MCF 10A (cell line): Measurements from ENCODE around the gene BAHD1. TPM values are rescaled to one million over a fixed set of nuclear protein-coding genes. Genes with fewer than 3 reads are reported as not detected.
A peak's percentile ranks its signal among the peaks of the same experiment; 100 is the strongest.

Experiments used
- BruUV-seq: library from RNA; stranded (reverse); fragments of 400-500 nt; replicated peaks from 2 replicates; lab custom pipeline; 2021; lab: Mats Ljungman, UMichigan
- CTCF ChIA-PET: fragments of 300-600 bp; sonication (Branson Sonifier 250); formaldehyde crosslinking; extraction: SDS; loops from one replicate; lab custom pipeline; 2021; ENCODE audit warnings: antibody characterized with exemption, inconsistent platforms; lab: Yijun Ruan, JAX
- POLR2A ChIA-PET: fragments of 300-600, 350-650 bp; sonication (Branson Sonifier 250); formaldehyde crosslinking; extraction: SDS; loops from one replicate; lab custom pipeline; 2020; ENCODE audit warnings: antibody characterized with exemption, inconsistent platforms; lab: Yijun Ruan, JAX
- DNase-seq: peaks from one replicate; pipeline ENCODE4 v3.0.0-alpha.2; 2018; ENCODE audit not compliant: unreplicated experiment
- H3K27ac Mint-ChIP-seq: one replicate; pipeline ENCODE4 v1.8.0; 2022; ENCODE audit warnings: mild to moderate bottlenecking, low read depth, mixed read lengths; ENCODE audit not compliant: unreplicated experiment
- H3K27me3 Mint-ChIP-seq: one replicate; pipeline ENCODE4 v1.8.0; 2022; ENCODE audit warnings: mixed read lengths; ENCODE audit not compliant: insufficient read depth, unreplicated experiment
- H3K36me3 Mint-ChIP-seq: one replicate; pipeline ENCODE4 v1.8.0; 2022; ENCODE audit warnings: mild to moderate bottlenecking, moderate library complexity, mixed read lengths; ENCODE audit not compliant: insufficient read depth, unreplicated experiment
- H3K4me1 Mint-ChIP-seq: one replicate; pipeline ENCODE4 v1.8.0; 2022; ENCODE audit warnings: mixed read lengths; ENCODE audit not compliant: insufficient read depth, unreplicated experiment
- H3K4me3 Mint-ChIP-seq: one replicate; pipeline ENCODE4 v1.8.0; 2022; ENCODE audit warnings: mild to moderate bottlenecking, moderate library complexity, mixed read lengths; ENCODE audit not compliant: unreplicated experiment
- H3K9me3 Mint-ChIP-seq: one replicate; pipeline ENCODE4 v1.8.0; 2022; ENCODE audit warnings: mixed read lengths; ENCODE audit not compliant: unreplicated experiment
- intact Hi-C: fragments of 100-400 bp; cut with micrococcal nuclease; formaldehyde crosslinking; loops from 2 replicates; pipeline ENCODE4 v1.14.1; 2022
- total RNA-seq: library from RNA; stranded (reverse); gene quantifications from 2 replicates; pipeline ENCODE4 v1.2.3, GENCODE V29; 2022
- TF ChIP-seq, protein P1 (sequence below): fragments of 200-600 bp; IDR thresholded peaks from one replicate; pipeline ENCODE4 v1.8.0; 2022; ENCODE audit warnings: antibody characterized with exemption, mild to moderate bottlenecking; ENCODE audit not compliant: unreplicated experiment

BAHD1 gene
- total RNA-seq, 1 experiment from 2014 or later, result 14.9 TPM

GRCh38 chr15:40427188-40427587, 13.6 kb upstream of the BAHD1 start:
- TF ChIP-seq, protein P1, sequence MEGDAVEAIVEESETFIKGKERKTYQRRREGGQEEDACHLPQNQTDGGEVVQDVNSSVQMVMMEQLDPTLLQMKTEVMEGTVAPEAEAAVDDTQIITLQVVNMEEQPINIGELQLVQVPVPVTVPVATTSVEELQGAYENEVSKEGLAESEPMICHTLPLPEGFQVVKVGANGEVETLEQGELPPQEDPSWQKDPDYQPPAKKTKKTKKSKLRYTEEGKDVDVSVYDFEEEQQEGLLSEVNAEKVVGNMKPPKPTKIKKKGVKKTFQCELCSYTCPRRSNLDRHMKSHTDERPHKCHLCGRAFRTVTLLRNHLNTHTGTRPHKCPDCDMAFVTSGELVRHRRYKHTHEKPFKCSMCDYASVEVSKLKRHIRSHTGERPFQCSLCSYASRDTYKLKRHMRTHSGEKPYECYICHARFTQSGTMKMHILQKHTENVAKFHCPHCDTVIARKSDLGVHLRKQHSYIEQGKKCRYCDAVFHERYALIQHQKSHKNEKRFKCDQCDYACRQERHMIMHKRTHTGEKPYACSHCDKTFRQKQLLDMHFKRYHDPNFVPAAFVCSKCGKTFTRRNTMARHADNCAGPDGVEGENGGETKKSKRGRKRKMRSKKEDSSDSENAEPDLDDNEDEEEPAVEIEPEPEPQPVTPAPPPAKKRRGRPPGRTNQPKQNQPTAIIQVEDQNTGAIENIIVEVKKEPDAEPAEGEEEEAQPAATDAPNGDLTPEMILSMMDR, result no peak
- POLR2A ChIA-PET, result no interaction called here
- intact Hi-C loops, result no loop called here
- DNase-seq, result no peak
- H3K4me3 Mint-ChIP-seq, result no peak overlapping the region
- H3K27me3 Mint-ChIP-seq, result no peaks in the 10 kb centered on the region
- no peaks in the 10 kb centered on the region for H3K36me3 Mint-ChIP-seq
- no TSS peak for BruUV-seq
- no peaks in the 10 kb centered on the region for H3K9me3 Mint-ChIP-seq
- CTCF ChIA-PET, result interaction anchor here (1.1 kb wide), 2 partner anchors 89 to 153 kb away, joined by 3 read pairs; no protein-coding TSS in a partner anchor
- H3K27ac Mint-ChIP-seq, result no peak overlapping the region
- H3K4me1 Mint-ChIP-seq, result peaks cover 6% of the 10 kb centered on the region

DNA sequence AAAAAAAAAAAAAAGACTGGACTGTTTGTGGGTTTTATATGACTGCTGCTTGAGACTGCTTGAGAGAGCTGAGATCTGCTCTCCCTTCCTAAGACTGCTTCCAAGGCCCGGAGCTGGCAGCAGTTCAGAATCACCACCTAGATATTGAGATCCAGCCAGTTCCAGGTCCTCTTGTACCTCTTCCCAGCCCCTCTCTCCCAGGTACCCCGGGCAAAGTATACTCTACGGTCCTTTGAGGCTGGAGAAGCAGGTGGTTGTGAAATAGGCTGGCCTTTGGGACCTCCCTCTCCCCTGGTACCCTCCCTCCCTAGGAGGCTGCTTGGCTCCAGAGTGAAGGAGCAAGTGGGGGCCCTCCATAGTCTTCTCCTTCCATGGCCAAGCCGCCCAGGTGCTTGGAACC, 12.6 kb upstream of the BAHD1 start:
- H3K27ac Mint-ChIP-seq, result no peak overlapping the region
- no peaks in the 10 kb centered on the region for H3K36me3 Mint-ChIP-seq
- H3K9me3 Mint-ChIP-seq, result no peaks in the 10 kb centered on the region
- no peak for DNase-seq
- CTCF ChIA-PET, result no interaction called here
- H3K4me3 Mint-ChIP-seq, result no peak overlapping the region
- POLR2A ChIA-PET, result no interaction called here
- no TSS peak for BruUV-seq
- H3K4me1 Mint-ChIP-seq, result peaks cover 6% of the 10 kb centered on the region
- intact Hi-C loops, result no loop called here
- TF ChIP-seq, protein P1, result no peak
- no peaks in the 10 kb centered on the region for H3K27me3 Mint-ChIP-seq

GRCh38 chr15:40429068-40429710, 11.6 kb upstream of the BAHD1 start:
- Mint-ChIP-seq H3K4me3 (no peak overlapping the region), H3K36me3 (no peaks in the 10 kb centered on the region), H3K4me1 (peaks cover 6% of the 10 kb centered on the region), H3K27me3 (no peaks in the 10 kb centered on the region), H3K9me3 (no peaks in the 10 kb centered on the region), H3K27ac (no peak overlapping the region)
- TF ChIP-seq, protein P1, result no peak
- CTCF ChIA-PET, result interaction anchor here (1.5 to 1.8 kb wide), 2 partner anchors 150 to 212 kb away, joined by 5 to 6 read pairs; no protein-coding TSS in a partner anchor
- no TSS peak for BruUV-seq
- intact Hi-C loops, result no loop called here
- POLR2A ChIA-PET, result no interaction called here
- DNase-seq, result no peak

- Mint-ChIP-seq H3K27me3 (peaks cover 8% of the 10 kb centered on the region), H3K4me1 (peaks cover 6% of the 10 kb centered on the region), H3K9me3 (no peaks in the 10 kb centered on the region), H3K36me3 (no peaks in the 10 kb centered on the region), H3K27ac (no peak overlapping the region), H3K4me3 (no peak overlapping the region)
- no TSS peak for BruUV-seq
- peak; percentile 49 for DNase-seq
- CTCF ChIA-PET, result interaction anchor here (0.6 to 1.8 kb wide), 7 partner anchors 8 to 336 kb away, joined by 3 to 8 read pairs (median 4); no protein-coding TSS in a partner anchor
- intact Hi-C loops, result no loop called here
- POLR2A ChIA-PET, result interaction anchor here (0.6 kb wide), 1 partner anchor 88 kb away, joined by 4 read pairs; no protein-coding TSS in a partner anchor
- TF ChIP-seq, protein P1, result no peak
Measured at GRCh38 chr15:40430271-40430805, 10.4 kb upstream of the BAHD1 start.
